Ovary (tissue), 9 donors: ENCODE data around the gene TRIM50. TPM values are rescaled to one million over a fixed set of nuclear protein-coding genes. Genes with fewer than 3 reads are reported as not detected.
"Not testable (repeated sequence)": the region's sequence is repeated elsewhere in the genome, so short reads cannot be mapped to it uniquely, and the experiment has no call there.

ENCODE experiments used
- DNase-seq, 5 donors: peaks; one replicate each; pipeline ENCODE4 v3.0.0-alpha.2; 2019 to 2020
- H3K27ac ChIP-seq, 2 donors: fragments of 200-600 bp; one replicate each; pipeline versions ENCODE4 v1.5.1 to v1.8.0; 2019 to 2022
- H3K27me3 ChIP-seq: fragments of 200-600 bp; one replicate; pipeline ENCODE4 v1.8.0; 2022
- H3K36me3 ChIP-seq: fragments of 200-600 bp; sonication (generic); one replicate; pipeline ENCODE4 v1.5.1; 2019
- H3K4me1 ChIP-seq: one replicate; pipeline ENCODE4 v1.8.1; 2013; ENCODE audit warnings: mild to moderate bottlenecking, moderate library complexity; ENCODE audit not compliant: insufficient read depth
- H3K4me3 ChIP-seq: fragments of 200-600 bp; sonication (generic); one replicate; pipeline ENCODE4 v1.5.1; 2017
- H3K9me3 ChIP-seq, 2 donors: fragments of 200-600 bp in 1 of 2; sonication (generic) in 1 of 2; one replicate each; pipeline versions ENCODE4 v1.5.1 to v1.8.1; 2013 to 2019; ENCODE audit warnings: mild to moderate bottlenecking in 1 of 2, moderate library complexity in 1 of 2
- CTCF ChIP-seq, 3 donors: fragments of 450-650 bp in 2 of 3; fragments of 200-600 bp in 1 of 3; IDR thresholded peaks; one replicate each; pipeline versions ENCODE4 v1.5.1 to v1.8.0; 2016 to 2022; ENCODE audit warnings: antibody characterized with exemption in 3 of 3, mild to moderate bottlenecking in 1 of 3
- EP300 ChIP-seq: sonication (generic); formaldehyde crosslinking; IDR thresholded peaks from one replicate; pipeline ENCODE4 v1.6.1; 2017; ENCODE audit warnings: antibody characterized with exemption
- POLR2A ChIP-seq: fragments of 450-650 bp; IDR thresholded peaks from one replicate; pipeline ENCODE4 v1.6.1; 2017; ENCODE audit warnings: antibody characterized with exemption, mild to moderate bottlenecking, moderate library complexity
- WGBS, 3 donors: extraction: QIAGEN DNeasy Blood & Tissue Kit in 1 of 3; methylation state at CpG; one replicate each; pipeline versions ENCODE4 v1.1.5 to v1.1.7; 2013 to 2017; 5-methylcytosine and 5-hydroxymethylcytosine counted together
- intact Hi-C, 4 donors: fragments of 100-400 bp; cut with DNase I; formaldehyde crosslinking; loops; one replicate each; pipeline versions ENCODE4 v1.11.0 to v1.15.1; 2022 to 2023
- polyA plus RNA-seq, 2 donors: library from polyadenylated mRNA; stranded (reverse); fragments of 200-250 nt in 1 of 2; fragments of 350-450 nt in 1 of 2; fragmentation: Illumina TruSeq in 1 of 2; extraction: RNeasy Lipid Tissue Mini Kit (QIAGEN cat#74804) in 1 of 2; gene quantifications; one replicate each; pipeline ENCODE4 v1.2.3, GENCODE V29; 2013 to 2014
- total RNA-seq, 7 donors: library from RNA; depleted of rRNA in 2 of 7; stranded (reverse); fragments of >200 nt in 2 of 7; fragmentation: NEBNext Ultra II Directional in 3 of 7; extraction: Animal tissue kit (Norgen Biotek cat#: 25700) in 3 of 7; gene quantifications; one replicate each; pipeline versions ENCODE4 v1.1.0 to v1.2.4, GENCODE V29; 2016 to 2023
- donor health status: DM: no; HTN: no; CAD: no; lungs with moderate emphysema.
- donor health status: DM: no; HTN: no; CAD: no.
- donor health status: Bipolar disorder and iron deficiency.
- donor health status: DM: yes; HTN: yes; CAD: no.
- donor health status: DM: no; HTN: no; CAD: no.
- donor health status: DM: yes; HTN: yes; CAD: no.

Gene TRIM50
- total and polyA plus RNA-seq, 9 donors = 0.08 to 0.34 (median 0.25) TPM; not detected in 3

- Histone ChIP-seq H3K4me3 (no peak overlapping the region), H3K27ac (no peak overlapping the region), H3K9me3 (no peaks in the 10 kb centered on the region), H3K27me3 (no peaks in the 10 kb centered on the region), H3K4me1 (peaks cover 5% of the 10 kb centered on the region), H3K36me3 (no peaks in the 10 kb centered on the region)
- intact Hi-C loops = no loop called here
- no peak for DNase-seq
- no peak for TF ChIP-seq EP300
- TF ChIP-seq POLR2A = no peak
- TF ChIP-seq CTCF (IDR thresholded peaks at IDR 0.05) = no peak
- WGBS, 3 donors = 90 to 92% (median 92%) methylated on average over 44 to 48 of the region's 48 CpGs
Measured at GRCh38 chr7:73312831-73313520, 14.9 kb downstream of the TRIM50 start.

- H3K9me3 ChIP-seq, H3K27me3 ChIP-seq, H3K36me3 ChIP-seq, intact Hi-C loops, H3K27ac ChIP-seq, H3K4me1 ChIP-seq, H3K4me3 ChIP-seq, DNase-seq: not testable (repeated sequence)
- WGBS, 3 donors = 81 to 91% (median 85%) methylated on average over 7 of the region's 7 CpGs
Measured at GRCh38 chr7:73311421-73311820, 16.5 kb downstream of the TRIM50 start.

- Histone ChIP-seq H3K27ac (peak within 1 kb of the TSS in 1 of 2 donors; percentile 40), H3K9me3 (no peaks in the 10 kb centered on the region), H3K36me3 (no peaks in the 10 kb centered on the region), H3K27me3 (no peaks in the 10 kb centered on the region), H3K4me3 (peak within 1 kb of the TSS; percentile 59), H3K4me1 (peaks cover 5% of the 10 kb centered on the region)
- intact Hi-C loops = no loop called here
- 12 to 18% (median 14%) methylated on average over 37 to 40 of the region's 40 CpGs for WGBS, 3 donors
- DNase-seq = peak; percentile 77 to 93 (median 83)
- TF ChIP-seq EP300 (no peak), CTCF (IDR thresholded peaks at IDR 0.05) (no peak), POLR2A (no peak)
Measured at GRCh38 chr7:73308665-73309214, 19.1 kb downstream of the TRIM50 start, which contains the start of gene NSUN5. NSUN5 (minus strand) TSS chr7:73308826; CDS start chr7:73308790, 36 bp downstream.

- 12 to 17% (median 13%) methylated on average over 38 to 43 of the region's 43 CpGs for WGBS, 3 donors
- no peak for DNase-seq
- TF ChIP-seq CTCF (IDR thresholded peaks at IDR 0.05) (no peak), EP300 (no peak), POLR2A (no peak)
- intact Hi-C loops = no loop called here
- H3K9me3 ChIP-seq = no peaks in the 10 kb centered on the region
- H3K27ac ChIP-seq = peak overlapping the region in 1 of 2 donors; percentile 40
- H3K4me3 ChIP-seq = peak overlapping the region; percentile 59
- peaks cover 5% of the 10 kb centered on the region for H3K4me1 ChIP-seq
- H3K36me3 ChIP-seq = no peaks in the 10 kb centered on the region
- no peaks in the 10 kb centered on the region for H3K27me3 ChIP-seq
Measured at GRCh38 chr7:73308074-73308664, 19.7 kb downstream of the TRIM50 start.

GRCh38 chr7:73307436-73307835 lies 20.4 kb downstream of the TRIM50 start:
- Histone ChIP-seq H3K36me3 (no peaks in the 10 kb centered on the region), H3K9me3 (no peaks in the 10 kb centered on the region), H3K4me3 (no peak overlapping the region), H3K27me3 (no peaks in the 10 kb centered on the region), H3K27ac (no peak overlapping the region), H3K4me1 (peaks cover 5% of the 10 kb centered on the region)
- intact Hi-C loops = no loop called here
- TF ChIP-seq EP300 = no peak
- TF ChIP-seq CTCF (IDR thresholded peaks at IDR 0.05) = no peak
- 95 to 96% (median 96%) methylated on average over 13 of the region's 13 CpGs for WGBS, 3 donors
- no peak for DNase-seq

- WGBS, 3 donors = 85 to 93% (median 90%) methylated on average over 12 to 13 of the region's 15 CpGs
- H3K36me3 ChIP-seq, H3K27ac ChIP-seq, intact Hi-C loops, H3K4me3 ChIP-seq, DNase-seq, H3K27me3 ChIP-seq, H3K4me1 ChIP-seq, H3K9me3 ChIP-seq: not testable (repeated sequence)
Measured at GRCh38 chr7:73304612-73305387, 23.1 kb downstream of the TRIM50 start.
